HG02678 (cell line): Measurements from ENCODE around the gene TCF3.

Experiments
- ATAC-seq: cut with Tn5 transposase; IDR thresholded peaks from one replicate; pipeline ENCODE4 v1.9.1; 2021; ENCODE audit warnings: mild to moderate bottlenecking, moderate library complexity; ENCODE audit not compliant: unreplicated experiment

Gene TCF3

GRCh38 chr19:1631557-1632100 lies 20.8 kb downstream of the TCF3 start:
- ATAC-seq, result no peak

- ATAC-seq, result no peak
These were observed 21.6 kb downstream of the TCF3 start for GRCh38 chr19:1630811-1631210.

- no peak for ATAC-seq
These were observed 22.4 kb downstream of the TCF3 start for GRCh38 chr19:1630012-1630411.

- ATAC-seq, result no peak
These were observed 23.1 kb downstream of the TCF3 start for GRCh38 chr19:1629256-1629808.

GRCh38 chr19:1627194-1627593 lies 25.2 kb downstream of the TCF3 start:
- no peak for ATAC-seq

GRCh38 chr19:1626417-1627010 lies 25.9 kb downstream of the TCF3 start:
- no peak for ATAC-seq

- ATAC-seq, result no peak
These were observed 28.0 kb downstream of the TCF3 start for GRCh38 chr19:1624458-1624857.

- no peak for ATAC-seq
These were observed 29.9 kb downstream of the TCF3 start for GRCh38 chr19:1622541-1622940.

- no peak for ATAC-seq
These were observed 30.4 kb downstream of the TCF3 start for GRCh38 chr19:1622007-1622406.

- ATAC-seq, result no peak
These were observed 30.8 kb downstream of the TCF3 start for GRCh38 chr19:1621574-1621973.

- ATAC-seq, result no peak
These were observed 31.4 kb downstream of the TCF3 start for GRCh38 chr19:1621021-1621420.

- no peak for ATAC-seq
These were observed 31.9 kb downstream of the TCF3 start for GRCh38 chr19:1620502-1620901.

- no peak for ATAC-seq
These were observed 32.7 kb downstream of the TCF3 start for GRCh38 chr19:1619703-1620102.

- no peak for ATAC-seq
These were observed 33.3 kb downstream of the TCF3 start for GRCh38 chr19:1619094-1619439.

- no peak for ATAC-seq
These were observed 34.0 kb downstream of the TCF3 start for GRCh38 chr19:1618157-1619093.

- ATAC-seq, result no peak
These were observed 35.5 kb downstream of the TCF3 start for GRCh38 chr19:1616875-1617274.

GRCh38 chr19:1616396-1616795 lies 36.0 kb downstream of the TCF3 start:
- ATAC-seq, result no peak

GRCh38 chr19:1615156-1615765 lies 37.2 kb downstream of the TCF3 start:
- no peak for ATAC-seq

- ATAC-seq, result no peak
These were observed 38.4 kb downstream of the TCF3 start for GRCh38 chr19:1613808-1614570.

GRCh38 chr19:1613146-1613545 lies 39.3 kb downstream of the TCF3 start:
- no peak for ATAC-seq
